ENCODE measurements around the gene RFTN1. TPM values are rescaled to one million over a fixed set of nuclear protein-coding genes. Genes with fewer than 3 reads are reported as not detected.
A peak's percentile ranks its signal among the peaks of the same experiment; 100 is the strongest.

The RFTN1 gene
- total RNA-seq, 1 donor from 2014 or later: 0.92 TPM

- no peak overlapping the region for H3K27ac ChIP-seq
- H3K4me2 ChIP-seq: no peak overlapping the region
- TF ChIP-seq CTCF (IDR thresholded peaks at IDR 0.05): no peak
- no peak overlapping the region for H3K9ac ChIP-seq
- peaks cover 5% of the 10 kb centered on the region for H3K36me3 ChIP-seq
- H3K4me3 ChIP-seq: no peak overlapping the region
- Mint-ChIP-seq H3K4me1 (peaks cover 53% of the 10 kb centered on the region), H3K27me3 (ENCODE audit: insufficient read depth, low read depth) (peaks cover 3% of the 10 kb centered on the region), H3K4me3 (no peak overlapping the region), H3K9me3 (peaks cover 22% of the 10 kb centered on the region), H3K27ac (peak overlapping the region; percentile 80), H3K36me3 (peaks cover 28% of the 10 kb centered on the region)
- no peaks in the 10 kb centered on the region for H3K27me3 ChIP-seq
- H2AFZ ChIP-seq (replicated peaks): no peak overlapping the region
- H3K9me3 ChIP-seq (ENCODE audit: low read depth): peaks cover 12% of the 10 kb centered on the region
- no peaks in the 10 kb centered on the region for H4K20me1 ChIP-seq (ENCODE audit: low read depth)
- peaks cover 18% of the 10 kb centered on the region for H3K4me1 ChIP-seq
- no peaks in the 10 kb centered on the region for H3K79me2 ChIP-seq (ENCODE audit: low read depth)
- peaks cover 6% of the 10 kb centered on the region for H3F3A ChIP-seq (ENCODE audit: low read depth)
- no peak for DNase-seq (ENCODE audit: low spot score)
Measured at GRCh38 chr3:16334909-16335308, 178.6 kb downstream of the RFTN1 start.

GRCh38 chr3:16332904-16333426, 180.5 kb downstream of the RFTN1 start:
- Histone ChIP-seq H3K27me3 (no peaks in the 10 kb centered on the region), H3K9ac (no peak overlapping the region), H3K27ac (no peak overlapping the region), H3K79me2 (ENCODE audit: low read depth) (no peaks in the 10 kb centered on the region), H3K4me2 (no peak overlapping the region), H3K36me3 (peaks cover 5% of the 10 kb centered on the region), H3F3A (ENCODE audit: low read depth) (peaks cover 15% of the 10 kb centered on the region), H3K4me3 (no peak overlapping the region), H3K4me1 (peaks cover 28% of the 10 kb centered on the region), H4K20me1 (ENCODE audit: low read depth) (no peaks in the 10 kb centered on the region), H3K9me3 (ENCODE audit: low read depth) (peaks cover 12% of the 10 kb centered on the region), H2AFZ (replicated peaks) (no peak overlapping the region)
- H3K9me3 Mint-ChIP-seq: peaks cover 22% of the 10 kb centered on the region
- peaks cover 2% of the 10 kb centered on the region for H3K27me3 Mint-ChIP-seq (ENCODE audit: insufficient read depth, low read depth)
- no peak overlapping the region for H3K4me3 Mint-ChIP-seq
- no peak for DNase-seq (ENCODE audit: low spot score)
- H3K27ac Mint-ChIP-seq: no peak overlapping the region
- no peak for TF ChIP-seq EZH2phosphoT487 (IDR thresholded peaks at IDR 0.05)
- TF ChIP-seq CTCF (IDR thresholded peaks at IDR 0.05): no peak
- peaks cover 28% of the 10 kb centered on the region for H3K36me3 Mint-ChIP-seq
- H3K4me1 Mint-ChIP-seq: peaks cover 48% of the 10 kb centered on the region

- Histone ChIP-seq H3F3A (ENCODE audit: low read depth) (peaks cover 15% of the 10 kb centered on the region), H3K79me2 (ENCODE audit: low read depth) (no peaks in the 10 kb centered on the region), H4K20me1 (ENCODE audit: low read depth) (no peaks in the 10 kb centered on the region), H3K36me3 (peaks cover 5% of the 10 kb centered on the region), H3K4me3 (no peak overlapping the region), H3K4me1 (peaks cover 26% of the 10 kb centered on the region), H3K4me2 (no peak overlapping the region), H3K9me3 (ENCODE audit: low read depth) (peaks cover 12% of the 10 kb centered on the region), H2AFZ (replicated peaks) (no peak overlapping the region), H3K9ac (no peak overlapping the region), H3K27ac (no peak overlapping the region), H3K27me3 (no peaks in the 10 kb centered on the region)
- peaks cover 2% of the 10 kb centered on the region for H3K27me3 Mint-ChIP-seq (ENCODE audit: insufficient read depth, low read depth)
- H3K27ac Mint-ChIP-seq: peak overlapping the region; percentile 28
- no peak for DNase-seq (ENCODE audit: low spot score)
- peaks cover 22% of the 10 kb centered on the region for H3K9me3 Mint-ChIP-seq
- TF ChIP-seq EZH2phosphoT487 (IDR thresholded peaks at IDR 0.05): no peak
- no peak for TF ChIP-seq EZH2 (IDR thresholded peaks at IDR 0.05)
- no peak for TF ChIP-seq CTCF (IDR thresholded peaks at IDR 0.05)
- no peak overlapping the region for H3K4me3 Mint-ChIP-seq
- peaks cover 52% of the 10 kb centered on the region for H3K4me1 Mint-ChIP-seq
- H3K36me3 Mint-ChIP-seq: peaks cover 28% of the 10 kb centered on the region
Measured at GRCh38 chr3:16331319-16331883, 182.1 kb downstream of the RFTN1 start.
